ENCODE measurements around the gene PMPCB. TPM values are rescaled to one million over a fixed set of nuclear protein-coding genes. Genes with fewer than 3 reads are reported as not detected.

The PMPCB gene
- total and polyA plus RNA-seq, 2 donors from 2014 or later = 65.8 to 85.3 TPM

DNA sequence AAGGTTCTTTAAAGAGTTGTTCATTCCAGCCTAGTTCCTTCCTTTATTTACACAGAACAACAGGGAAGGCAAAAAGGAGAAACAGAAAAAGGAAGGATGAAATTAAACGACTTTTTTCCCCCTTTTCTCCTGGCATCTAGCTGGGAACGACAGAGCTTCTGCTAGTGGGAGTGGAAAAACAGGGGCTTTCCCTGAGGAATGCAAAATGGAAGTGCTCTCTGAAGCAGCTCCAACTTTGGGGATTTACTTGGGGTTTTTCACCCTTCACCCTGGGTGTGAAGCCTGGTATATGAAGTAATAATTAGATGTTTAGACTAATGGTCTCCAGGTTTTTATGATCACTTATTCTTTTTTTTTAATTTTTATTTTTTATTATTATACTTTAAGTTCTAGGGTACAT, 4.2 kb downstream of the PMPCB start:
- no peaks in the 10 kb centered on the region for H3K9me3 ChIP-seq (ENCODE audit: control insufficient read depth in 2 of 3, insufficient read depth in 1 of 3, low read length in 3 of 3)

DNA sequence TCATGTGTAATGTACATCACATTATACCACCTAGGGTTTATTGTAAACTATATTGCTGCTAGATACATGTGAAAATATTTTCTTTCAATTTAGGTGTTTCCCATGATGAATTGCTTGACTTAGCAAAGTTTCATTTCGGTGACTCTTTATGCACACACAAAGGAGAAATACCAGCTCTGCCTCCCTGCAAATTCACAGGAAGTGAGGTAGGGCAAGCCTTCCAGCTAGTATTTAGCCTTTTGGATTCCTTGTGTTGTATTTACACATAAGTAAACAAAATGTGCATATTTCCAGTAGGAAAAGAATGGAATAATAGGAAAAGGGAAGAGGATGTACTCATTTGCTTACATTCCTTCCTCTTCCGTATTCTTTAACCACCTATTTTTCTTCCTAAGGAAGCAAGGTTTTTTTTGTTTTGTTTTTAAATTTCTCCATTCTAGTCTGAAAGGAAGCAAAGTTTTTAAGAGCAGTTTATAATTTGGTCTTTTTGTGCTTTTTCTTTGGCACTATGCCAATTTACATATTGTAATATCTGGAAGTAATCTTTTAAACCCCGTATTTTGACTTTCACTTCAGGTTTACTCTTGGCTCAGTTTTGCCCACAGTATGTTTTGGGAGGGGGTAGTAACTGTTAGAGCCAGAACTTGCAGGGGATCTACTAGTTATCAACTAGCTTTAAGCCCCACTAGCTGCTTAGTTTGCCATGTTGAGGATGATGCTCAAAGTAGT, 10.4 kb downstream of the PMPCB start:
- Histone ChIP-seq H3K27ac (ENCODE audit: low read depth in 2 of 2, low read length in 2 of 2) (no peak overlapping the region), H3K9me3 (ENCODE audit: control insufficient read depth in 2 of 3, insufficient read depth in 1 of 3, low read length in 3 of 3) (no peaks in the 10 kb centered on the region), H3K36me3 (ENCODE audit: control insufficient read depth in 2 of 3, insufficient read depth in 3 of 3, low read length in 3 of 3) (peaks cover 18 to 44% (median 23%) of the 10 kb centered on the region in 3 donors), H3K9ac (ENCODE audit: low read length in 3 of 3) (no peak overlapping the region), H3K4me1 (ENCODE audit: control insufficient read depth in 2 of 3, insufficient read depth in 2 of 3, low read depth in 1 of 3, low read length in 3 of 3) (no peaks in the 10 kb centered on the region), H3K4me3 (ENCODE audit: low read length in 3 of 3) (no peak overlapping the region), H3K27me3 (ENCODE audit: control insufficient read depth, insufficient read depth, low read length) (no peaks in the 10 kb centered on the region)
- TF ChIP-seq, protein P1, sequence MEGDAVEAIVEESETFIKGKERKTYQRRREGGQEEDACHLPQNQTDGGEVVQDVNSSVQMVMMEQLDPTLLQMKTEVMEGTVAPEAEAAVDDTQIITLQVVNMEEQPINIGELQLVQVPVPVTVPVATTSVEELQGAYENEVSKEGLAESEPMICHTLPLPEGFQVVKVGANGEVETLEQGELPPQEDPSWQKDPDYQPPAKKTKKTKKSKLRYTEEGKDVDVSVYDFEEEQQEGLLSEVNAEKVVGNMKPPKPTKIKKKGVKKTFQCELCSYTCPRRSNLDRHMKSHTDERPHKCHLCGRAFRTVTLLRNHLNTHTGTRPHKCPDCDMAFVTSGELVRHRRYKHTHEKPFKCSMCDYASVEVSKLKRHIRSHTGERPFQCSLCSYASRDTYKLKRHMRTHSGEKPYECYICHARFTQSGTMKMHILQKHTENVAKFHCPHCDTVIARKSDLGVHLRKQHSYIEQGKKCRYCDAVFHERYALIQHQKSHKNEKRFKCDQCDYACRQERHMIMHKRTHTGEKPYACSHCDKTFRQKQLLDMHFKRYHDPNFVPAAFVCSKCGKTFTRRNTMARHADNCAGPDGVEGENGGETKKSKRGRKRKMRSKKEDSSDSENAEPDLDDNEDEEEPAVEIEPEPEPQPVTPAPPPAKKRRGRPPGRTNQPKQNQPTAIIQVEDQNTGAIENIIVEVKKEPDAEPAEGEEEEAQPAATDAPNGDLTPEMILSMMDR (IDR thresholded peaks at IDR 0.05; ENCODE audit: borderline replicate concordance, extremely low read depth, insufficient read depth) = no peak
- intact Hi-C loops (cut with DNase I) = no loop called here
- DNase-seq = no peak
- no peak for FAIRE-seq

More for the DNA sequence above, 4.2 kb downstream of the PMPCB start:
- no peak overlapping the region for H3K9ac ChIP-seq (ENCODE audit: low read length in 3 of 3)
- no peaks in the 10 kb centered on the region for H3K27me3 ChIP-seq (ENCODE audit: control insufficient read depth, insufficient read depth, low read length)
- intact Hi-C loops (cut with DNase I) = no loop called here
- TF ChIP-seq, protein P1 (IDR thresholded peaks at IDR 0.05; ENCODE audit: borderline replicate concordance, extremely low read depth, insufficient read depth) = no peak
- DNase-seq (no peak), FAIRE-seq (no peak)
- no peak overlapping the region for H3K4me3 ChIP-seq (ENCODE audit: low read length in 3 of 3)
- H3K27ac ChIP-seq (ENCODE audit: low read depth in 2 of 2, low read length in 2 of 2) = no peak overlapping the region
- H3K36me3 ChIP-seq (ENCODE audit: control insufficient read depth in 2 of 3, insufficient read depth in 3 of 3, low read length in 3 of 3) = peaks cover 6 to 18% (median 9%) of the 10 kb centered on the region in 3 donors
- peaks cover 0 to 5% (median 2%) of the 10 kb centered on the region in 3 donors for H3K4me1 ChIP-seq (ENCODE audit: control insufficient read depth in 2 of 3, insufficient read depth in 2 of 3, low read depth in 1 of 3, low read length in 3 of 3)

DNA sequence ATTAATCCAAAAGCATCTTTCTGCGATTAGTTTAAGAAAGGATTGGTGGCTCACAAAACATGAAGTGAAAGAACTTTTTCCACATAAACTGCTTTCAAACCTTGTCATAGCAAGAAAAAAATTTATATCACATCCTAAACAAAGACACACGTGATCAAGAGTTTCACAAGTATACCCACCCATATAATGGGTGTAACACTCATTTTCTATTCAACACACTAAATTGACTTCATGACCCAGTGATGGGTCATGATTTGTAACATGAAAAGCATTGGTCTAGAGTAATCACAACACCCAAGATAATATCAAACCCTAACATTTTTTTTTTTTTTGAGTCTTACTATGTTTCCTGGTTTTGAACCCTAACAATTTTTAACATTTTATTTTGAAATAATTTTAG, 17.6 kb downstream of the PMPCB start:
- H3K27me3 ChIP-seq (ENCODE audit: control insufficient read depth, insufficient read depth, low read length) = no peaks in the 10 kb centered on the region
- no peaks in the 10 kb centered on the region for H3K4me1 ChIP-seq (ENCODE audit: control insufficient read depth in 2 of 3, insufficient read depth in 2 of 3, low read depth in 1 of 3, low read length in 3 of 3)
- no peak overlapping the region for H3K9ac ChIP-seq (ENCODE audit: low read length in 3 of 3)
- H3K36me3 ChIP-seq (ENCODE audit: control insufficient read depth in 2 of 3, insufficient read depth in 3 of 3, low read length in 3 of 3) = peaks cover 17 to 48% (median 42%) of the 10 kb centered on the region in 3 donors
- TF ChIP-seq, protein P1 (IDR thresholded peaks at IDR 0.05; ENCODE audit: borderline replicate concordance, extremely low read depth, insufficient read depth) = no peak
- H3K4me3 ChIP-seq (ENCODE audit: low read length in 3 of 3) = no peak overlapping the region
- H3K9me3 ChIP-seq (ENCODE audit: control insufficient read depth in 2 of 3, insufficient read depth in 1 of 3, low read length in 3 of 3) = no peaks in the 10 kb centered on the region
- FAIRE-seq (peak; percentile 8), DNase-seq (no peak)
- no peak overlapping the region for H3K27ac ChIP-seq (ENCODE audit: low read depth in 2 of 2, low read length in 2 of 2)
- intact Hi-C loops (cut with DNase I) = no loop called here
